ENCODE measurements around the gene LRRC10B.

DNA sequence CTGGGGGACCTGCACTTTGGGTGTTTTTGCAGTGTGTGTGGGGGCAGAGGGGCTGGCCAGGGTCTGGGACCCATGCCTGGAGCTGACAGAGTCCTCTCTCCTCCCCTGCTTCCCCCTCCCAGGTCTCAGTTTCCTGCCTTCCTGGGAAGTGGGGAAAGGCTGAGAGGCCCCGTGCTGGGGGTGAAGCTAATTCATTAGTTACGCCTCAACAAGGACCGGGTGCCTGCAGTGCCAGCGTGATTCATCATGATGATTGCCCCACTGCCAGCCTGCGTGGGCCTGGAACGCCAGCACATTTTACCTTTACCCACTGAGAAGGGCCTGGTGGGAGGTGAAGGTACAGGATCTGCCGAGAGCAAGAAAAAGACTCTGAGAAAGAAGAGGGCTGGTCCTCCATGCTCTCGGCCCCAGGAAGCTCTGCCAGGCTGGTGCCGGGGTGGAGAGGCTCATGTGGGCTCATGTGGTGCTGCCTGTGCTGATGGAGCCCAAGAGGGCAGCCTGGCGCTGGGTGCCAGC is 2.9 kb upstream of the LRRC10B start:
- TF ChIP-seq, protein P1, sequence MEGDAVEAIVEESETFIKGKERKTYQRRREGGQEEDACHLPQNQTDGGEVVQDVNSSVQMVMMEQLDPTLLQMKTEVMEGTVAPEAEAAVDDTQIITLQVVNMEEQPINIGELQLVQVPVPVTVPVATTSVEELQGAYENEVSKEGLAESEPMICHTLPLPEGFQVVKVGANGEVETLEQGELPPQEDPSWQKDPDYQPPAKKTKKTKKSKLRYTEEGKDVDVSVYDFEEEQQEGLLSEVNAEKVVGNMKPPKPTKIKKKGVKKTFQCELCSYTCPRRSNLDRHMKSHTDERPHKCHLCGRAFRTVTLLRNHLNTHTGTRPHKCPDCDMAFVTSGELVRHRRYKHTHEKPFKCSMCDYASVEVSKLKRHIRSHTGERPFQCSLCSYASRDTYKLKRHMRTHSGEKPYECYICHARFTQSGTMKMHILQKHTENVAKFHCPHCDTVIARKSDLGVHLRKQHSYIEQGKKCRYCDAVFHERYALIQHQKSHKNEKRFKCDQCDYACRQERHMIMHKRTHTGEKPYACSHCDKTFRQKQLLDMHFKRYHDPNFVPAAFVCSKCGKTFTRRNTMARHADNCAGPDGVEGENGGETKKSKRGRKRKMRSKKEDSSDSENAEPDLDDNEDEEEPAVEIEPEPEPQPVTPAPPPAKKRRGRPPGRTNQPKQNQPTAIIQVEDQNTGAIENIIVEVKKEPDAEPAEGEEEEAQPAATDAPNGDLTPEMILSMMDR (IDR thresholded peaks at IDR 0.05; ENCODE audit: low read length) = no peak
- no peak for TF ChIP-seq EZH2 (IDR thresholded peaks at IDR 0.05; ENCODE audit: borderline replicate concordance, low read length)
